Cardiac fibroblast (primary cell): ENCODE results near the gene MEX3D.
"Not testable (repeated sequence)": the region's sequence is repeated elsewhere in the genome, so short reads cannot be mapped to it uniquely, and the experiment has no call there.

Experiments used
- DNase-seq, 2 donors: peaks; one replicate each; pipeline versions ENCODE4 v3.0.0 to v3.0.0-alpha.2; 2010; ENCODE audit warnings: low read depth in 2 of 2
- H3K4me3 ChIP-seq, 2 donors: replicated peaks in 1 of 2; 1 replicate in 1 of 2; 2 replicates in 1 of 2; pipeline ENCODE4 v1.5.1; 2011; ENCODE audit warnings: low read depth in 2 of 2, low read length in 2 of 2, mild to moderate bottlenecking in 2 of 2, moderate library complexity in 1 of 2
- TF ChIP-seq, protein P1 (sequence below): IDR thresholded peaks from one replicate; pipeline ENCODE4 v1.5.1; 2011; ENCODE audit warnings: low read depth, mild to moderate bottlenecking, low read length, inconsistent platforms

MEX3D gene

DNA sequence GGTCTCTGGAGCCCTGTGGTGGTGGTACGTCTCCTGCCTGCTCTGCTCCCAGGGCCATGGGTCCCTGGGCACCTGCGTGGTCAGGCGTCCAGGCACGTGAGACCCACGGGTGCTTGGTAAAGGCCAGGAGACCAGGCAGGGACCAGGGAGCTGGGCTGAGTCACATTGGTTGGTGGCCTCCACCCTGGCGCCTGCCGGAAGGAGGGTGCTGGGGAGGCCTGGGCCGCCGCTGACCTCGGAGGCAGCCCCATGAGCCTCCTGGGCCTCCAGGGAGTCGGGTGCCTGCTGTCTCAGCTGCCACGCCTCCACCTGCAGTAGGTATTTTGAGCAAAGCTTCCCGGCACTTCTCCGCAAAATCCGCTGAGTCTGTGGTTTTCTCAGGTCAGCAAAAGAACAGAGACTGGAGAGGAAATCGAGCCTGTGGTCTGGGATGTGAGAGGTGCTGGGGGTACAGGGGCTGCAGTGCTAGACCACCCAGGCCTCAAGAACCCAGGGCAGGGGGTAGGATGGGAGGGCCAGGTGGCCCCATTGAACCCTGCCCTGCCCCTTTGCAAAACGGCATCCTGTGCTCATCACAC is 47.8 kb downstream of the MEX3D start:
- DNase-seq = no peak
- TF ChIP-seq, protein P1, sequence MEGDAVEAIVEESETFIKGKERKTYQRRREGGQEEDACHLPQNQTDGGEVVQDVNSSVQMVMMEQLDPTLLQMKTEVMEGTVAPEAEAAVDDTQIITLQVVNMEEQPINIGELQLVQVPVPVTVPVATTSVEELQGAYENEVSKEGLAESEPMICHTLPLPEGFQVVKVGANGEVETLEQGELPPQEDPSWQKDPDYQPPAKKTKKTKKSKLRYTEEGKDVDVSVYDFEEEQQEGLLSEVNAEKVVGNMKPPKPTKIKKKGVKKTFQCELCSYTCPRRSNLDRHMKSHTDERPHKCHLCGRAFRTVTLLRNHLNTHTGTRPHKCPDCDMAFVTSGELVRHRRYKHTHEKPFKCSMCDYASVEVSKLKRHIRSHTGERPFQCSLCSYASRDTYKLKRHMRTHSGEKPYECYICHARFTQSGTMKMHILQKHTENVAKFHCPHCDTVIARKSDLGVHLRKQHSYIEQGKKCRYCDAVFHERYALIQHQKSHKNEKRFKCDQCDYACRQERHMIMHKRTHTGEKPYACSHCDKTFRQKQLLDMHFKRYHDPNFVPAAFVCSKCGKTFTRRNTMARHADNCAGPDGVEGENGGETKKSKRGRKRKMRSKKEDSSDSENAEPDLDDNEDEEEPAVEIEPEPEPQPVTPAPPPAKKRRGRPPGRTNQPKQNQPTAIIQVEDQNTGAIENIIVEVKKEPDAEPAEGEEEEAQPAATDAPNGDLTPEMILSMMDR = no peak
- H3K4me3 ChIP-seq = no peak overlapping the region

DNA sequence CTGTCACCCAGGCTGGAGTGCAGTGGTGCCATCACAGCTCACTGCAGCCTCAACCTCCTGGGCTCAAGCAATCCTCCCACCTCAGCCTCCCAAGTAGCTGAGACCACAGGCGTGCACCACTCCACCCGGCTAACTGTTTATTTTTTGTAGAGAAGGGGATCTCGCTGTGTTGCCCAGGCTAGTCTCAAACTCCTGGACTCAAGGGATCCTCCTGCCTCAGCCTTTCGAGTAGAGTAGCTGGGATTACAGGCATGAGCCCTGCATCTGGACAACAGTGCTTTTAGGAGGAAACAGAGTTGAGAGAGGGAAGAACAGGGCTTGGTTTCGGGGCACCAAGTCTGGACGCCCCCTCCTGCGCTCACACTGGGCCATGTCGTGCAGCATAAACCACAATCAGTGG is 48.3 kb downstream of the MEX3D start:
- not testable (repeated sequence) for DNase-seq, H3K4me3 ChIP-seq

DNA sequence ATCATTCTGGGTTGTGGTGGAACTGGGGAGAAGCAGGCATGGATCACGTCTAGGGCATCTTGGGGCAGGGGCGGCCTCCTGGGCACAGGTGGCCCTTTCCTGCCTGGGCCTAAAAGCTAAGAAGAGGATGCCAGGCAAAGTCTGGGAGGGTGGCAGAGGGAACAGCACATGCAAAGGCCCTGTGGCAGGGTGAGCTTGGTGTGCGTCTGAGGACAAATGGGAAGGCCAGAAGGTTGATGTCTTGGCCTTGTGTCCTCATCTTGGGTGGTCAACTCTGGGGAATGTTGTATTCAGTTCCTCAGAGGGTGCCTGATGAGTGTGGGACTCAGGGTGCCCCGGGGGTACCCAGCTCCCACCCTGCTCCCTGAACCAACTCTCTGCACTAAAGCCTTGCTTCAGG is 49.7 kb downstream of the MEX3D start:
- H3K4me3 ChIP-seq = no peak overlapping the region
- no peak for DNase-seq
- TF ChIP-seq, protein P1 = no peak

DNA sequence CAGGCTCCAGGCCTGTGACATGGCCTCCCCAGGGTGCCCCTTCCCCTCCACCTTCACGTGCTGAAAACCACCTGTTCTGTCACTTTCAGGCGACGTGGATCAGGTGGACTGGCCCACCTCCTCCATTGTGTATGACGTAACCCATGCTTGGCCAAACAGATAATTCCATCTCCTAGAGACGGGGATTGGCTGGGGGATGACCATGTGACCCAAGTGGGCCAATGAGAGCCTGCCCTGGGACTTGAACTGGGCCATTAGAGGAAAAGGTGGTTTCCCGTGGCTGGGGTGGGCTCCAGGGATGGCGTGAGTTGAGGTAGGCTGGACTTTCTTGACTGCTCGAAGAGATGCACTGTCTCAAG is 51.8 kb downstream of the MEX3D start:
- H3K4me3 ChIP-seq = no peak overlapping the region
- peak in 1 of 2 donors; percentile 32 for DNase-seq
- TF ChIP-seq, protein P1 = no peak

DNA sequence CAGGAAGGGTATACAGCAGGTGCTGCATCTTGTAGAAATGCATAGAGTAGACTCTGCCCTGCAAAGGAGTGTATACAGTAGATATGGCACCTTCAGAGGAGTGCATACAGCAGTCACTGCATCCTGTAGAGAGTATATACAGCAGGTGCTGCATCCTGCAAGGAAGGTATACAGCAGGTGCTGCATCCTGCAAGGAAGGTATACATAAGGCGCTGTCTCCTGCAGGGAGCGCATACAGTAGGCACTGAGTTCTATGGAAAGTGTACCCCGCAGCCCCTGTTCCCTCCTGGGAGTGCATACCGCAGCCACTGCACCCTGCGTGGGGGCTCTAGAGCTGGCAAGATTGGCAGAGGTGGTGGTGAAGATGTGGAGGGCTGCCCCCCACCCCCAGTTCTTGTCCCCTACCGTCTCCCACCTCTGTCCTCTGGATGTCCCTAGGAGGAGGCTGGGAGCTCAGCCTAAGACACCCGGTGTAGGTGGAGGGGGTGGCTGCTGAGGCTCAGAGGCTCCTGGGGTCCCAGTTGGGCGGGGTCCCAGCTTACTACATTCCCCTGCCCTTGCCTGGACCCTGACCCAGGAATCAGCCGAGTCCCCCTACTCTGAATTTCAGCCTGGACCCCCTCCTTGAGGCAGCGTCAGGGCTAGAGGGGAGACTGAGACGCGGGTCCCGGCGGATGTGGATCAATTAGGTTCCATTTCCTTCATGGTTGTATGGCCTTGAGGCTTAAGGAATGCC is 53.0 kb downstream of the MEX3D start:
- H3K4me3 ChIP-seq = no peak overlapping the region
- DNase-seq = no peak
- TF ChIP-seq, protein P1 = no peak

DNA sequence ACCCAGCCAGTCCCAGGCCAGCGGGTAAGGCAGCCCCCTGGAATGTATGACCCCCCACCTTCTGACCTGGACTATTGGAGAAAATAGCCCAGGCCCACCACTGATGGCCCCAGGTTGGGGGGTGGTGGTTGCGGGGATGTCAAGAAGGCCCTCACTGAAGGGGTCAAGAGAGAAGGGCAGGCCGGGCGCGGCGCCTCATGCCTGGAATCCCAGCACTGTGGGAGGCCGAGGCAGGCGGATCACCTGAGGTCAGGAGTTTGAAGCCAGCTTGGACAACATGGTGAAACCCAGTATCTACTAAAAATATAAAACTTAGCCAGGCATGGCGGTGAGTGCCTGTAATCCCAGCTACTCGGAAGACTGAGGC is 53.8 kb downstream of the MEX3D start:
- H3K4me3 ChIP-seq = no peak overlapping the region
- no peak for DNase-seq
- TF ChIP-seq, protein P1 = no peak

DNA sequence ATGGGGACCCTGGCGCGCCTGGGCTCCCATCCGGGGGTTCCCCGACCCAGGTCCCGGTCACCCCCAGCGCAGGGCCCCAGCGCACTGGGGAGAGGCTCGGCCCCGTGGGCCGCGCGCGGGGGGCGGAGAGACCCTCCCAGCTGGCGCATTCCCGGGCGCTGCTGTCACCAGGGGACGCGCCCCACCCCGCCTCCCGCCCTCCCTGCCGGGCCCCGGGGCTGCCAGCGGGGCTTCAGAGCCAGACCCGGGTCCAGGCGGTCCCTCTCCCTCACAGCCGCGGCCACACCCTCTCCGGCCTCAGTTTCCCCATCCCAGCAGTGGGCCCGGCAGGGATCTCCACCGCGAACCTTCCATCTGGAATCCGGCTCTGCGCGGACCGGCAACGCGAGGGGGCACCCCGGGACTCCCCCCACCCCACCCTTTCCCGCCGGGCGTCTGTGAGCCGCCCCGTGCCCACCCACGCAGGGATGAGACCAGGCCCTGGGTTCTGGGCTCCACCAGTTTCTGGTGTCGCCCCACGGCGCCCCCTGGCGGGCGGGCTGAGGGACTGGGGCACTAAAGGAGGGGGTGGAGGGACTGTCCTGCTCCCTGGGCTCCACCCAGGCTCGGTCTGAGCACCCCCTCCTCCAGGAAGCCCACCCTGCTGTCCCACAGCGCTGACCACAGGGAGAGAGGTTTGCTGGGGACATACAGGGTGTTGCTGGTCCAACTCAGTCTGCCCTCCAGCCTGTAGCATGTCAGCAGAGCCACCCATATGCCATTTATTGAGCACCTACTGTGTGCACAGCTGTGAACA is 54.4 kb downstream of the MEX3D start:
- TF ChIP-seq, protein P1 = peak; percentile 75
- DNase-seq = peak; percentile 60 to 64
- peak overlapping the region; percentile 55 to 75 for H3K4me3 ChIP-seq
